GM13977 (cell line): ENCODE results near the gene HLA-DMA.
"Not testable (repeated sequence)": the region's sequence is repeated elsewhere in the genome, so short reads cannot be mapped to it uniquely, and the experiment has no call there.

ENCODE experiments used
- DNase-seq: peaks from one replicate; pipeline ENCODE4 v3.0.0; 2012; ENCODE audit warnings: low spot score
- in situ Hi-C: fragments of 300-500 bp; cut with MboI; formaldehyde crosslinking; loops from one replicate; pipeline ENCODE4 v1.12.0; 2022; ENCODE audit warnings: low sequenced_read_pairs, low pct_unique_long_range_greater_than_20kb, mixed read lengths, inconsistent platforms; ENCODE audit not compliant: unreplicated experiment
- TF ChIP-seq, protein P1 (sequence below): IDR thresholded peaks from 2 replicates; pipeline ENCODE4 v1.5.1; 2012; ENCODE audit warnings: mild to moderate bottlenecking, control low read depth; ENCODE audit not compliant: insufficient read depth; ENCODE audit errors: extremely low read depth, missing control alignments

The HLA-DMA gene

DNA sequence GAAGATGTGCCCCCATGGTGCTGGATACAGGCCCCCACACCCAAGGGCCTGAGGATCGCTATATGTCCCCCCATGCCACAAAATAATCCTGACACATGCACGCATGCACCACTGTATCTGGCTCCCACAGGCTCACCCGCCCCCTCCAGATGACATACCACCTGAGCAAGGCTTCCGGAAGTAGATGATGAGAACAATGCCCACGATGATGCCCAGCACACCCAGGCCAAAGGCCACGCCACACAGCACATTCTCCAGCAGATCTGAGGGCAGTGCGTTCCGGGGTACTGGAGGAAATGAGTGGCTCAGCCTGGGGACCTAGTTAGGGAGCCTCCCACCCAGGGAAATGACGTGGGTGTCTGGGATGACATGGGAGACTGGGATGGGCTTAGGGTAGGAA lies 3.8 kb downstream of the HLA-DMA start:
- DNase-seq = no peak
- in situ Hi-C loops = no loop called here
- TF ChIP-seq, protein P1, sequence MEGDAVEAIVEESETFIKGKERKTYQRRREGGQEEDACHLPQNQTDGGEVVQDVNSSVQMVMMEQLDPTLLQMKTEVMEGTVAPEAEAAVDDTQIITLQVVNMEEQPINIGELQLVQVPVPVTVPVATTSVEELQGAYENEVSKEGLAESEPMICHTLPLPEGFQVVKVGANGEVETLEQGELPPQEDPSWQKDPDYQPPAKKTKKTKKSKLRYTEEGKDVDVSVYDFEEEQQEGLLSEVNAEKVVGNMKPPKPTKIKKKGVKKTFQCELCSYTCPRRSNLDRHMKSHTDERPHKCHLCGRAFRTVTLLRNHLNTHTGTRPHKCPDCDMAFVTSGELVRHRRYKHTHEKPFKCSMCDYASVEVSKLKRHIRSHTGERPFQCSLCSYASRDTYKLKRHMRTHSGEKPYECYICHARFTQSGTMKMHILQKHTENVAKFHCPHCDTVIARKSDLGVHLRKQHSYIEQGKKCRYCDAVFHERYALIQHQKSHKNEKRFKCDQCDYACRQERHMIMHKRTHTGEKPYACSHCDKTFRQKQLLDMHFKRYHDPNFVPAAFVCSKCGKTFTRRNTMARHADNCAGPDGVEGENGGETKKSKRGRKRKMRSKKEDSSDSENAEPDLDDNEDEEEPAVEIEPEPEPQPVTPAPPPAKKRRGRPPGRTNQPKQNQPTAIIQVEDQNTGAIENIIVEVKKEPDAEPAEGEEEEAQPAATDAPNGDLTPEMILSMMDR = no peak

DNA sequence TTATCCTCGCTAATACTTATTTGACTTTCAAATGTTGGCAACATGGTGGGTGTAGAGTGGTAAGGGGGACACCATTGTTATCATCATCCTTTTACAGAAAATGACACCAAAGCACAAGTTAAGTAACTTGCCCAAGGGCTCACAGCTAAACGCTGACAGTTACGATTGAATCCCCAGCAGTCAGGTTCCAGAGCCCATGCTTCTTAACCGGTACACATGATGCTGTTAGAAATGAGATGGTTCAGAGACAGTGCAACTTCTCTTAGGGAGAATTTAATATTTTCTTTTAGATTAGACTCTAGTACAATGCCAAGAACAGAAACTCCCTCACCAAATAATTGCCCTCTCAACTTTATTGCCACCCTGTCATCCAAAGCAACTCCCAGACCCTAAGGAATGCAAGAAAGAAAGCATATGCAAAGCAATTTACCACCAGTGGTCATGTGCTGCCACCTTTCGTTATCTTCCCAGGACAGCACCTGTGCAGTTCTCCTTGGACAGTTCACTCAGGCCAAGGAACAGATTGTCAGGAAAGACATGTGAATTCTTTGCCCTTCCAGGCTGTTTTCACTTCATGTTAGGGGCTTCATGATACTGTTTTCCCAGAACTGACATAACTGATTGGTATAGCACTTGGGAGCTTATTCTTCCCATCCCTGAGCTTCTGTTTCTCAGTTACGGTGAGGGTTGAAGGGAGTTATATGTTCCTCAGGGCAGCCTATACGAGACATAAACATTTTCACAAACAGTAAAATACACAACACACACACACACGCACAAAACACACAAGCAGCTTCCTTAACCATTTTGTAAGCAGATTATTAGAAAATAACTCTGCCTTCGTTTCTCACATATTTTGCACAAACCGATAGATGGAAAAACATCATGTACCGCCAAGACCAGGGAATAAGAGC lies 5.1 kb downstream of the HLA-DMA start:
- TF ChIP-seq, protein P1 = peak; percentile 73
- DNase-seq = no peak
- in situ Hi-C loops = no loop called here

DNA sequence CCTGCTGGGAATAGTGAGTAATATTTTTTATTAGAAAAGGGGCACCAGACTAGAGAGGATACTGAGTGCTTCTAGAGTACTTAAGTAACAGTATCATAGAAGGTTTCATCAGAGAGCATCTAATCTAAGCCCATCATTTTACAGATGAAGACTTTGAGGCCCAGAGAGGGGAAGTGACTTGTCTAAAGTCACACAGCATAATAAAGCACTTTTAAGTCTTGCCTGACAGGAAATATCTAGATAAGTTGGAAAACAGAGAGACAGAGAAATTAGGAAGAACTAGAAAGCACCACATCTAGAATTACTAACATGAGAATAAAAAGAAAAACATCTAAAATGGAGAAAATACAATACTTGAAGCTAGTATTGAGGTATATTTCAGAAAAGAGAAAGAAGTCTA lies 6.0 kb downstream of the HLA-DMA start:
- DNase-seq = no peak
- TF ChIP-seq, protein P1 = no peak
- in situ Hi-C loops = no loop called here

DNA sequence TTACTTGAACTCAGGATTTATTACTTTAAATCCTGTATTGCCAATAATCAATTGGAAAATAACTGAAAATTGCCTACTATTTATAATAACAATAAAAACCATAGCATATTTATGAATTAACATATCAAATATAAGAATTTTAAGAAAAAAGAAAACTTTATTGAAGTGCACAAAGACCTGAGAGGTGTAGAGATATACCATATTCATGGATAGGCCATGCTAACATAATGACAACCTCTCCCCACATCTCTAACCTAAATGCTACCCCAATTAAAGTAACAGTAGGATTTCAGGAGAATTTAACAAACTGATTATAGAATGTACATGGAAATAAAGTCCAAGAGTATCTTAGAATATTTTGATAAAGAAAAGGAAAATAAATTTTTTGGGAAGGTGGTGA lies 6.9 kb downstream of the HLA-DMA start:
- DNase-seq = no peak
- TF ChIP-seq, protein P1 = no peak
- in situ Hi-C loops = no loop called here

DNA sequence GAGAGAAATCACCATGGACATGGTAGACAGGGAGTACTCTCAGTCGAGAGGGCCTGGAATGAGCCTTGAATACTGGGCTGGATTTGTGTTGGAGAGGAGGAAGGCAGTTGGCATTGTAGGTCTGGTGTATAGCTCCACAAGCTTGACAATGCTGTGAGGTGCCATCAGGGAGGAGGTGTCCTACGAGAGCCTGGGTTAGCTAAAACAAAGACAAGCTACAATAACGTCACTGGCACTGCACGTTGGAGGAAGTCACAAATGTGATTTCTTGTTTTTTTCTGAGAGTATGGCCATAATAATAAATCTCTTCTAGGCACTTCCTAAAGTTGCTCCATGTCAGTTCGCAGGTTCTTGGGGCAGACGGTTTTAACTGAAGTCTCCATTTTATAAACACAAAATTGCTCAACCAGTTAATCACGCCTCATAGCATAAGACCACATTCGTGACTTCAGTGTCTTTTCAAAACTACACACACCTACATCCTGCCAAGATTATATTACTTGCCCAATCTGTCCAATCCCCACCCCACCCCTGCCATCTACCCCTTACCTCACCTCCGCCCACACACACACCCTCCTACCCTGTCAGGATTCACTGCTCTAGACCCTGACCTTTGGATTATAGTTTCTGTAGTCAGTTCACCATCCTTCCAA lies 7.7 kb downstream of the HLA-DMA start:
- in situ Hi-C loops = no loop called here
- peak; percentile 47 for DNase-seq
- TF ChIP-seq, protein P1 = no peak

DNA sequence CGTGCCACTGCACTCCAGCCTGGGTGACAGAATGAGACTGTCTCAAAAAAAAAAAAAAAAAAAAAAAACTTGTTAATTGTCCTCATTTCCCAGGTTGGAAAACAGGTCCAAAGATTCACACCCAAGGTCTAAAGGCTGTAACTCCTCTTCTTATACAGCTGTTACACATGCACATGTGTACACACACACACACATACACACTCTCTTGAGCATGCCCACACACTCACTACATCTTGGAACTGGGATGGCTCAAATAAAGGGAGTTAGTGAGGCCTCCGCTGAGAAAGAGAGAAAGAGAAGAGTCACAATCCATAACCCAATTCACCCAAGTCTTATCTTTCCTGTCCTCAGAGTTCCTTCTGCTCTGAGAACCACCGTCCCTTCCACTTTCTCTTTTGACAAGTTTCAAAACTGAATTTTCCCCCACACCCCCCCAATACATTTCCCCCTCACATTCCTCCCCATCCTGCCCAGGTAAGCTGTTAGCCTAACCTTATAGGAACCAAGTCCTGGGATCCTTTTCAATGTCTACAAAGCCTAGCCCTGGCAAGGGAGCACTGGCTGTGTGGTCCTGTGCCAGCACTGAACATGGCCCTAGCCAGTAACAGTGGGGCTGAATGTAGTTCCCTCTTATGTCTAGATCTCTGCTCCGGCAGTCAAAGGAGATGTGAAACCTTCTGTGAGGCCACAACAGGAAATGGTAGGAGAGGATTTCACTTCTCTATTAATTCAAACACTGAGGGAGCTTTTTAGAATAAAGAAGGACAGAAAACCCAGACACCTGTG lies 8.8 kb downstream of the HLA-DMA start:
- in situ Hi-C loops = no loop called here
- DNase-seq = peak; percentile 56
- TF ChIP-seq, protein P1 = no peak

DNA sequence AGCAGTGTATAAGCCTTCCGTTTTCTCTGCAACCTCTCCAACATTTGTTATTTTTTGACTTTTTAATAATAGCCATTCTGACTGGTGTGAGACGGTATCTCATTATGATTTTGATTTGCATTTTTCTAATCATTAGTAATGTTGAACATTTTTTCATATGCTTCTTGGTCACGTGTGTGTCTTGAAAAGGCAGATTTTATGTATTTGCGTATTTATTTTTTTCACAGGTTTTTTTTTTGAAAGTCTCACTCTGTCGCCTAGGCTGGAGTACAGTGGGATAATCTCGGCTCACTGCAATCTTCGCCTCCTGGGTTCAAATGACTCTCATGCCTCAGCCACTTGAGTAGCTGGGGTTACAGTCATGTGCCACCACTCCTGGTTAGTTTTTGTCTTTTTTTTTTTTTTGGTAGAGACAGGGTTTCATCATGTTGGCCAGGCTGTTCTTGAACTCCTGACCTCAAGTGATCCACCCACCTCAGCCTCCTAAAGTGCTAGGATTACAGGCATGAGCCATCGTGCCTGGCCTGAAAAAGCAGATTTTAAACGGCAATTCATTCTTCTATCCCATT lies 10.3 kb downstream of the HLA-DMA start:
- in situ Hi-C loops, DNase-seq: not testable (repeated sequence)
